ENCODE measurements around the gene SLITRK6. TPM values are rescaled to one million over a fixed set of nuclear protein-coding genes. Genes with fewer than 3 reads are reported as not detected.
"Not testable (repeated sequence)": the region's sequence is repeated elsewhere in the genome, so short reads cannot be mapped to it uniquely, and the experiment has no call there.

The SLITRK6 gene
- total RNA-seq, 2 donors from 2014 or later = 0.24 TPM; not detected in 1

DNA sequence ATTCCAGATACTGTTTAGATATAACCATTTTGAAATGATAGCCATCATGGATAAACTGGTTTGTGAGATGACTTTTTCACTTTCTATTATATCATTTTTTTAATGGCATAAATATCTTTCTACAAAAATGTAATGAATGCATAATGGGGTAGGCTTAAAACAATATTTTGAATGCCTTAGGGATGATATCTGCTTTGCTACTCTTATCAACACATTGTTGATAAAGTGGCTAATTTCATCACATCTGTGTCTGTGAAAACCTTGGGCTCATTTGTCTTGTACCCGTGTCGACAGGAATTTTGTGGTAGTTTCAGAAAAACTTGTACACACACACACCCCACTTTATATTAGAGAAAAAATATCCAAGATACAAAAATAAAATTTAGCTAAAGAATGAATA lies 44.1 kb downstream of the SLITRK6 start:
- H3K36me3 ChIP-seq (ENCODE audit: control insufficient read depth, insufficient read depth, low read length) = no peaks in the 10 kb centered on the region
- no peak overlapping the region for H3K27ac ChIP-seq (ENCODE audit: low read depth, low read length)
- Mint-ChIP-seq H3K9me3 (no peaks in the 10 kb centered on the region), H3K27me3 (ENCODE audit: insufficient read depth) (no peaks in the 10 kb centered on the region), H3K27ac (no peak overlapping the region), H3K4me3 (no peak overlapping the region), H3K4me1 (no peaks in the 10 kb centered on the region), H3K36me3 (ENCODE audit: low read depth) (no peaks in the 10 kb centered on the region)
- H3K4me1 ChIP-seq (ENCODE audit: control insufficient read depth, insufficient read depth, low read length) = no peaks in the 10 kb centered on the region
- 100% methylated on average over 2 of the region's 2 CpGs; no CpG with 5 or more reads in 1 of the 2 experiments for WGBS, 2 experiments (ENCODE audit: insufficient coverage in 1 of 2, insufficient read length in 1 of 2)
- H3K9ac ChIP-seq (ENCODE audit: extremely low read depth, low read length, poor library complexity, severe bottlenecking) = no peak overlapping the region
- no peaks in the 10 kb centered on the region for H3K9me3 ChIP-seq (ENCODE audit: control insufficient read depth, low read length)
- no peaks in the 10 kb centered on the region for H3K27me3 ChIP-seq (ENCODE audit: control insufficient read depth, insufficient read depth, low read length, poor library complexity, severe bottlenecking)
- no peak for DNase-seq
- TF ChIP-seq, protein P1, sequence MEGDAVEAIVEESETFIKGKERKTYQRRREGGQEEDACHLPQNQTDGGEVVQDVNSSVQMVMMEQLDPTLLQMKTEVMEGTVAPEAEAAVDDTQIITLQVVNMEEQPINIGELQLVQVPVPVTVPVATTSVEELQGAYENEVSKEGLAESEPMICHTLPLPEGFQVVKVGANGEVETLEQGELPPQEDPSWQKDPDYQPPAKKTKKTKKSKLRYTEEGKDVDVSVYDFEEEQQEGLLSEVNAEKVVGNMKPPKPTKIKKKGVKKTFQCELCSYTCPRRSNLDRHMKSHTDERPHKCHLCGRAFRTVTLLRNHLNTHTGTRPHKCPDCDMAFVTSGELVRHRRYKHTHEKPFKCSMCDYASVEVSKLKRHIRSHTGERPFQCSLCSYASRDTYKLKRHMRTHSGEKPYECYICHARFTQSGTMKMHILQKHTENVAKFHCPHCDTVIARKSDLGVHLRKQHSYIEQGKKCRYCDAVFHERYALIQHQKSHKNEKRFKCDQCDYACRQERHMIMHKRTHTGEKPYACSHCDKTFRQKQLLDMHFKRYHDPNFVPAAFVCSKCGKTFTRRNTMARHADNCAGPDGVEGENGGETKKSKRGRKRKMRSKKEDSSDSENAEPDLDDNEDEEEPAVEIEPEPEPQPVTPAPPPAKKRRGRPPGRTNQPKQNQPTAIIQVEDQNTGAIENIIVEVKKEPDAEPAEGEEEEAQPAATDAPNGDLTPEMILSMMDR (conservative IDR thresholded peaks at IDR 0.05) = no peak
- no peak overlapping the region for H3K4me3 ChIP-seq (ENCODE audit: low read length)

DNA sequence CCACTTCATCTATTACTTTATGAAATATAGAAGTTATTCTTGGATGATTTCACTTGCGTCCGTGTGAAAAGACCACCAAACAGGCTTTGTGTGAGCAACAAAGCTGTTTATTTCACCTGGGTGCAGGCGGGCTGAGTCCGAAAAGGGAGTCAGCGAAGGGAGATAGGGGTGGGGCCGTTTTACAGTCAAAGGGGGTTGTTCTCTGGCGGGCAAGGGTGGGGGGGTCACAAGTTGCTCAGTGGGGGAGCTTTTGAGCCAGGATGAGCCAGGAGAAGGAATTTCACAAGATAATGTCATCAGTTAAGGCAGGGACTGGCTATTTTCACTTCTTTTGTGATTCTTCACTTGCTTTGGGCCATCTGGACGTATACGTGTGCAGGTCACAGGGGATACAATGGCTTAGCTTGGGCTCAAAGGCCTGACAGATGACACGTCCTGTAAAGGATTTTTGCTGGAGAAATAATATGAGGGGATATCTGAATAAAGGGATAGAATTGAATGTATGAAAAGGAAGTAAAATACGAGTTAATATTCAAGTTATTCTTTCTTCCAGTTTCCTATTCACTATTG lies 55.9 kb downstream of the SLITRK6 start:
- H3K4me1 Mint-ChIP-seq = peaks cover 13% of the 10 kb centered on the region
- not testable (repeated sequence) for H3K9ac ChIP-seq (ENCODE audit: extremely low read depth, low read length, poor library complexity, severe bottlenecking); H3K36me3 Mint-ChIP-seq (ENCODE audit: low read depth); H3K4me3 ChIP-seq (ENCODE audit: low read length); H3K4me1 ChIP-seq (ENCODE audit: control insufficient read depth, insufficient read depth, low read length); H3K27ac ChIP-seq (ENCODE audit: low read depth, low read length); H3K9me3 Mint-ChIP-seq; H3K9me3 ChIP-seq (ENCODE audit: control insufficient read depth, low read length); H3K36me3 ChIP-seq (ENCODE audit: control insufficient read depth, insufficient read depth, low read length); H3K27me3 Mint-ChIP-seq (ENCODE audit: insufficient read depth); H3K27me3 ChIP-seq (ENCODE audit: control insufficient read depth, insufficient read depth, low read length, poor library complexity, severe bottlenecking); H3K4me3 Mint-ChIP-seq
- WGBS, 2 experiments (ENCODE audit: insufficient coverage in 1 of 2, insufficient read length in 1 of 2) = 35 to 55% methylated on average over 3 to 10 of the region's 11 CpGs
- peak overlapping the region; percentile 83 for H3K27ac Mint-ChIP-seq
- peak; percentile 69 for DNase-seq
